Measurements from ENCODE around the gene PREX1.

PREX1 gene

GRCh38 chr20:48674461-48674860 lies 153.3 kb downstream of the PREX1 start:
- no peak for DNase-seq

GRCh38 chr20:48673507-48673906 lies 154.3 kb downstream of the PREX1 start:
- DNase-seq = no peak

GRCh38 chr20:48672324-48672723 lies 155.5 kb downstream of the PREX1 start:
- no peak for DNase-seq

GRCh38 chr20:48671141-48671540 lies 156.7 kb downstream of the PREX1 start:
- DNase-seq = no peak

DNA sequence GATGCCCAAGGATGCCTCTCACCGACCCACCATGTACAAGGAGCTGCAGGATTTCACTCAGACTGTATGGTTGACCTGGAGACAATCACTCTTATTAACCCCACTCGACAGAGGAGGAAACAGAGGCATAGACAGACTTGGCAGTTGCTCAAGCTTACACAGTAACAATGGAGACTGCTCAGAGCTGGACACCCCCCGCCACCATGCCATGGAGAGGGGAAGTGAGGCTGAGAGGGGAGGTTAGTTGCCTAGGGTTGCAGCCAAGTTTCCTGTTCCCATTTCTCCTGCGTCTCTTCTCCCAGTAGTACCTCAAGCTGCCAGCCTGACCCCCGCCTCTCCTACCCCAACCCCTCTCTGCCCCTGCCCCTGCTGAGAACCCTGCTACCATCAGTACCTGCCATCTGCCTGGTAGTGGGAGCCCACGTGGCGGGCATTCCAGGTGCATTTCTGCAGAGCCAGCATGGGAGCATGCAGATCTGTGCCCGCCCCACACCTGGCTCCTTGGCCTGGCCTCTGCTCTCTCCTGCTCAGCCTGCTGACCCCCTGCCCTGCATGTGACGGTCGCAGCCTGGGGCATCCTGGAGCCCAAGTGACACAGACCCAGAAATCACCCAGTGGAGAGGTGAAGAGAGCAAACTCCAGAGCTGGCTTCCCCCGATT lies 157.7 kb downstream of the PREX1 start:
- no peak for DNase-seq

GRCh38 chr20:48668451-48668946 lies 159.3 kb downstream of the PREX1 start:
- no peak for DNase-seq

DNA sequence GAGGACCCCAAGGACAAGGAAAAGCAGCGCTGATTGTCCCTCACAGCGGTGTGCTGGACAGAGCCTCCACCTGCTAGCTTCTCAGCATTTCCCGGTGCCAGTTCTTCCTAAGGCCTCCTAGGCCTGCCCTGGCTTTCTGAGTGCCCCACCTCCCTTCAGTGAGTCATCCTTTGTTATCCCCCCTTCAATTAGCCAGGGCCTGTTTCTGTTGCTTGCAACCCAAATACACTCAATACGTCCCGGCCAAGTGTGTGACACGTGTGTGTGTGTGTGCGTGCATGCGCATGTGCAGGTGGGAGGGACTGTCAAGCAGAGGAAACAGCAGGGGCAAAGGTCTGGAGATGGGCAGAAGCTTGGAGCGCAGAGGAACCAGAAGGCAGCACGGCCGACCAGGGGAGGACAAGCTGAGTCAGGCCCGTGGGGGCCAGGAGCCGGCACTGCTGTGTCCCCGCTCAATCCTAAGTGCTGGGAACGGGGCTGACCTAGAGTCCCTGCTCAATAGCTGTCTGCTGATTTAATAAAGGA lies 159.8 kb downstream of the PREX1 start:
- no peak for DNase-seq

- no peak for DNase-seq
These were observed 160.3 kb downstream of the PREX1 start for GRCh38 chr20:48667481-48667880.

GRCh38 chr20:48665785-48666184 lies 162.0 kb downstream of the PREX1 start:
- DNase-seq = no peak

DNA sequence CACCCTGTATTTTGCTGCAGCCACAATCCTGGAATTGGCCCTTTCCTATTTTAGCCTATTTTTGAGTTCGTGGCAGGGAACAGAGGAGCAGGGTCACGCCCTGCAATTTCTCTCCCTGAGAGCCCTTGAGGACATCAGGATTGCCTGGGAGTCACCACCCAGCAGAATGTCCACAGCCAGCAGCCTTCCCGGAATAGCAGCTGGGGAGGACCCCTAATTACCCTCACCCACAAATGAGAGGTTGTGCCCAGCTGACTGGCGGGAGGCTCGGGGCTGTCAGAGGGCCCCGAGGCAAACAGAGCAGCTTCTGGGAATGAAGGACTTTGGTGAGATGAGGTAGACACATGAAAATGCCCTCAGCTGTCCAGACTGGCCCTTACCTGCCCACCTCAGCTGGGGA lies 165.1 kb downstream of the PREX1 start:
- DNase-seq = no peak

DNA sequence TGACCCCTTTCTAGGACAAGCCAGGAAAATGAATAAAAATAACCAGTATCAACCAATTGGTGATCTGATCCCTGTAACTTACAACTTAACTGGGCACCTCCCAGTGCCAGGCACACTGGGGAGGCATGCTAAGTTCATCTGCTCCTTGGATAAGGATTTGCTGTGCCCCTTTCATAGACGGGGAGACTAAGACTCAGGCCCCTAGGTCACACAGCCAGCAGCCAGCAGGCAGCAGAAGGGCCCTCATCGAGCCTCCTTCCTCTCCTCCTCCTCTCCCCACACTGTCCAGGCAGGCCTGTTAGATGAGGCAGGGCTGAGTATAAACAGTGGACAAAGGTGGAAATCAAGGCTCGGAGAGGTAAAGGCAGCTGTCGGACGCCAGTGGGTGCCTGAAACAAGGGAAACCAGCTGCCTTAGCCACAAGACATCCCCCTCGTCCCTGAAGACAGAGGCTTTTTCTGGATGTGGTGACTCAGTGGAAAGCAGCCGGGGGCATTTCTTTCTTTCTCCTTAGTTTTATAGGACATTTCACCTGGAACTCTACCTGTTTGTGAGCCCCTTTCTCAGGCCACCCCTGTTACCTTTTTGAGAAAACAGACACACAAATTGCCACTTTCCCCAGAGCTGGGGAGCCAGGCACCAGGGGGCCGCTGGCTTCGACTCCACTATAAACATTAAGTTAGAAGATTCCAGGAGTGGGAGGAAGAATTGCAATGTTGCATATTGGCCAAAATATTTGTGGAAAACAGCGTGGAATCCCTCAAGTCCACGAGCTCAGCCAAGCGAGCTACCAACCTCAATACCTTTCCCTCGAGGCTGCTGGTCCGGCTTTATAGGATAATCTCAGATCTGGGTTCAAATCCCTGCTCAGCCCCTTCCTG lies 166.0 kb downstream of the PREX1 start:
- no peak for DNase-seq

GRCh38 chr20:48660788-48661187 lies 167.0 kb downstream of the PREX1 start:
- DNase-seq = no peak

DNA sequence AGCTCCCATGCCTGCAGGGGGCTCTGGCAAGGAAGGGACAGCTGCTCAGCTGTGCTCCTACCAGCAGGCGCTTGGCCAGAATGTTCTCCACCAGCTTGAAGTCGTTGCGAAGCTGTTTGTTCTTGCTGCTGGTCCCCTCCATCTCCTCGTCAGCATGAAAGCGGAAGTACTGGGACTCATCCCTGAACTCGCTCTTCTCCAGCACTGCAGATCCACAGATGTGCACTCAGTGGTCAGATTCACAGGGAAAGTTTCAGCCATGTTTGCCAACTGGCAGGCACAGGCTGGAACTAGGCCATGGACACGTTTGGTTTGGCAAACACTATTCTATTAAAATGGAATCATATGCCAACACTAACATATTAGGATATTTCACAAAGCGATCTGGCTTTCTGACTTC lies 167.9 kb downstream of the PREX1 start:
- DNase-seq = peak; percentile 59

- no peak for DNase-seq
These were observed 169.3 kb downstream of the PREX1 start for GRCh38 chr20:48658505-48658904.

DNA sequence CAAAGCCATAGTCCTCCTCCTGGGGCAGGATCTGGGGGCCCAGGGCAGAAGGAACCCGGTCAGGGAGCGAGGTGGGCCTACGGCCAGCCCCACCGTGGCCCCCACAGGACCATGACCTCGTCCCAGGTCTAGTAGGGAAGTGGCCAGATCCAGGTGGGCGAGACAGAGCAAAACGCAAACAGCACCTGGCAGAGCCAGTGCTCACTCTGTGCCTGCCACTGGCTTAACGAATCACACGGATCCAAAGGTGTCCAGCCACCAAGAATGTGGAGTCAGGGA lies 169.7 kb downstream of the PREX1 start:
- no peak for DNase-seq

GRCh38 chr20:48657426-48658197 lies 170.2 kb downstream of the PREX1 start:
- peak; percentile 48 for DNase-seq

DNA sequence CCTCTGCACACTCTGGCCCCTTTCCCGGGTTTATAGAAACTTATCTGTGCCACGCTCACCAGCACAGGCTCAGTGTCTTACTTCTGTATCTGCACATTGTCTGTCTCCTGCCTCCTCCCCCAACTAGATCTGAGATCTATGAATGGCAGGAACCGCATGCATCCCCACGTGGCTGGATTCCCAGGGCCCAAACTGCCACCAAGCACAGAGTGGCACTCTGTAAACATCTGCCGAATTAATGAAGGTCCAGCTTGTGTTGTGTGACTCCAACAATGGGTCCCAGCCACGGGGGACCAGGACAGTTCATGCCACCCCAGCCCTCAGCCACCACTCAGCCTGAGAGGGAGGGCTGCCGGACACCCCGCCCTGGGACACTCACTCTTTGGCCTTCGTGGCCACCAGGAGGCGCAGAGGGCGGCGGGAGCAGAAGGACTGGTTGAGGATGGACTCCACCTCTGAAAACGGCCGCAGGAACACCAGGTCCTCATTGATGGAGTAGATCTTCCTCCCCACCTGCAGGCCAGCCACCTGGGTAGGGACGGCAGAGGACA lies 171.1 kb downstream of the PREX1 start:
- DNase-seq = no peak

DNA sequence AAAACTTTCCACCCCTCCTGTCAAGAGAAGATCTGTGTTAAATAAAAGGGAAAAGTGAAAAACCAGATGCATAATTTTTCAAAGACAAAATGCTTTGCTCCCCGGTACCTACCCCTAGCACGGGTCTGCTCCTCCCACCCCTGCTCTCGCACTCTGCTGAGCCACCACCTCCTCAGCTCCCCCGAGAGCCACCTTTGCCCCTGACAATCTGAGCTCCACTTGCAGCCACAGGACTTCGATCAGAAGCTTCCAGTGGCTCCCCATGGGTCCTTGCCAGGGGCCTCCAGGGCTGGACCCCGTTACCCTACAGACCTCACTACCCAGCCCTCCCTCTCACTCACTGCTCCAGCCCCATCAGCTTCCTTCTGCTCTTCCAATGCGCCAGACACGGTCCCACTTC lies 171.7 kb downstream of the PREX1 start:
- no peak for DNase-seq

GRCh38 chr20:48653706-48654051 lies 174.1 kb downstream of the PREX1 start:
- no peak for DNase-seq

- no peak for DNase-seq
These were observed 174.7 kb downstream of the PREX1 start for GRCh38 chr20:48652961-48653705.

- DNase-seq = no peak
These were observed 175.8 kb downstream of the PREX1 start for GRCh38 chr20:48651960-48652359.

- DNase-seq = no peak
These were observed 176.5 kb downstream of the PREX1 start for GRCh38 chr20:48651271-48651670.

GRCh38 chr20:48649868-48650267 lies 177.9 kb downstream of the PREX1 start:
- DNase-seq = no peak
